Endothelial cell of umbilical vein (primary cell): ENCODE results near the gene ZNF407.

Source experiments
- CTCF ChIP-seq, 2 donors: IDR thresholded peaks; 1 replicate in 1 of 2; 2 replicates in 1 of 2; pipeline ENCODE4 v1.5.1; 2011; ENCODE audit warnings: low read length in 2 of 2, mild to moderate bottlenecking in 2 of 2, moderate library complexity in 2 of 2, control low read depth in 1 of 2, inconsistent platforms in 1 of 2, low read depth in 1 of 2; ENCODE audit not compliant: insufficient read depth in 1 of 2; ENCODE audit errors: extremely low read depth in 1 of 2
- MAX ChIP-seq: IDR thresholded peaks from 2 replicates; pipeline ENCODE4 v1.6.1; 2011; ENCODE audit not compliant: insufficient read depth, insufficient read length
- POLR2A ChIP-seq: IDR thresholded peaks from 2 replicates; pipeline ENCODE4 v1.6.1; 2012; ENCODE audit warnings: low read depth, mild to moderate bottlenecking, control low read depth, low read length

- TF ChIP-seq CTCF (IDR thresholded peaks at IDR 0.05; ENCODE audit: extremely low read depth in 1 of 2, insufficient read depth in 1 of 2, low read depth in 1 of 2, low read length in 2 of 2), result no peak
- no peak for TF ChIP-seq POLR2A
- no peak for TF ChIP-seq MAX
Observed at GRCh38 chr18:74608681-74609080, 11.0 kb downstream of the ZNF407 start.
